ENCODE measurements around the gene PLA1A. TPM values are rescaled to one million over a fixed set of nuclear protein-coding genes. Genes with fewer than 3 reads are reported as not detected.

Gene PLA1A
- total RNA-seq, 2 donors from 2014 or later: 4.4 TPM; not detected in 1

GRCh38 chr3:119553823-119554415 is 43.8 kb upstream of the PLA1A start:
- Histone ChIP-seq H3K9me3 (no peaks in the 10 kb centered on the region), H3K36me3 (replicated peaks in 1 of 2; ENCODE audit: insufficient read depth in 1 of 2, low read depth in 2 of 2) (no peaks in the 10 kb centered on the region), H3K4me3 (no peak overlapping the region), H3K4me1 (no peaks in the 10 kb centered on the region), H3K27ac (no peak overlapping the region), H3K27me3 (no peaks in the 10 kb centered on the region)
- intact Hi-C loops (cut with DNase I): no loop called here
- 57 to 80% methylated on average over 5 of the region's 5 CpGs for WGBS, 2 donors
- TF ChIP-seq CTCF (IDR thresholded peaks at IDR 0.05) (no peak), POLR2A (IDR thresholded peaks at IDR 0.05) (no peak)
- ATAC-seq: no peak
- DNase-seq: no peak

GRCh38 chr3:119555309-119555735 is 42.4 kb upstream of the PLA1A start:
- TF ChIP-seq POLR2A (IDR thresholded peaks at IDR 0.05) (no peak), CTCF (IDR thresholded peaks at IDR 0.05) (no peak)
- intact Hi-C loops (cut with DNase I): no loop called here
- no peak for ATAC-seq
- WGBS, 2 donors: 63 to 68% methylated on average over 4 of the region's 4 CpGs
- Histone ChIP-seq H3K27me3 (no peaks in the 10 kb centered on the region), H3K4me1 (no peaks in the 10 kb centered on the region), H3K36me3 (replicated peaks in 1 of 2; ENCODE audit: insufficient read depth in 1 of 2, low read depth in 2 of 2) (no peaks in the 10 kb centered on the region), H3K4me3 (no peak overlapping the region), H3K27ac (no peak overlapping the region), H3K9me3 (no peaks in the 10 kb centered on the region)
- DNase-seq: peak in 1 of 4 donors; percentile 42

GRCh38 chr3:119555929-119556328 is 41.8 kb upstream of the PLA1A start:
- no peaks in the 10 kb centered on the region for H3K4me1 ChIP-seq
- H3K27me3 ChIP-seq: no peaks in the 10 kb centered on the region
- no peak for ATAC-seq
- intact Hi-C loops (cut with DNase I): no loop called here
- no peak overlapping the region for H3K4me3 ChIP-seq
- DNase-seq: no peak
- WGBS, 2 donors: 90 to 94% methylated on average over 1 of the region's 1 CpG
- H3K9me3 ChIP-seq: no peaks in the 10 kb centered on the region
- H3K27ac ChIP-seq: no peak overlapping the region
- H3K36me3 ChIP-seq (replicated peaks in 1 of 2; ENCODE audit: insufficient read depth in 1 of 2, low read depth in 2 of 2): no peaks in the 10 kb centered on the region
- TF ChIP-seq POLR2A (IDR thresholded peaks at IDR 0.05): no peak
- no peak for TF ChIP-seq CTCF (IDR thresholded peaks at IDR 0.05)

GRCh38 chr3:119557192-119557876 is 40.4 kb upstream of the PLA1A start:
- Histone ChIP-seq H3K4me3 (no peak overlapping the region), H3K4me1 (no peaks in the 10 kb centered on the region), H3K9me3 (no peaks in the 10 kb centered on the region), H3K27me3 (no peaks in the 10 kb centered on the region), H3K27ac (no peak overlapping the region), H3K36me3 (replicated peaks in 1 of 2; ENCODE audit: insufficient read depth in 1 of 2, low read depth in 2 of 2) (no peaks in the 10 kb centered on the region)
- WGBS, 2 donors: 84 to 91% methylated on average over 7 of the region's 7 CpGs
- DNase-seq (no peak), ATAC-seq (no peak)
- TF ChIP-seq CTCF (IDR thresholded peaks at IDR 0.05) (no peak), POLR2A (IDR thresholded peaks at IDR 0.05) (no peak)
- intact Hi-C loops (cut with DNase I): no loop called here

GRCh38 chr3:119557877-119558269 is 39.8 kb upstream of the PLA1A start:
- Histone ChIP-seq H3K4me3 (no peak overlapping the region), H3K27me3 (no peaks in the 10 kb centered on the region), H3K27ac (no peak overlapping the region), H3K4me1 (no peaks in the 10 kb centered on the region), H3K36me3 (replicated peaks in 1 of 2; ENCODE audit: insufficient read depth in 1 of 2, low read depth in 2 of 2) (no peaks in the 10 kb centered on the region), H3K9me3 (no peaks in the 10 kb centered on the region)
- TF ChIP-seq CTCF (IDR thresholded peaks at IDR 0.05) (no peak), POLR2A (IDR thresholded peaks at IDR 0.05) (no peak)
- ATAC-seq (no peak), DNase-seq (no peak)
- WGBS, 2 donors: 64 to 72% methylated on average over 3 of the region's 3 CpGs
- intact Hi-C loops (cut with DNase I): no loop called here
